Middle frontal gyrus (tissue), 1 donor: Measurements from ENCODE around the gene ANKRD26.
"Not testable (repeated sequence)": the region's sequence is repeated elsewhere in the genome, so short reads cannot be mapped to it uniquely, and the experiment has no call there.

Source experiments
- DNase-seq: peaks from one replicate; pipeline ENCODE4 v3.0.0-alpha.2; 2015; ENCODE audit warnings: low spot score; ENCODE audit errors: extremely low spot score

Gene ANKRD26

DNA sequence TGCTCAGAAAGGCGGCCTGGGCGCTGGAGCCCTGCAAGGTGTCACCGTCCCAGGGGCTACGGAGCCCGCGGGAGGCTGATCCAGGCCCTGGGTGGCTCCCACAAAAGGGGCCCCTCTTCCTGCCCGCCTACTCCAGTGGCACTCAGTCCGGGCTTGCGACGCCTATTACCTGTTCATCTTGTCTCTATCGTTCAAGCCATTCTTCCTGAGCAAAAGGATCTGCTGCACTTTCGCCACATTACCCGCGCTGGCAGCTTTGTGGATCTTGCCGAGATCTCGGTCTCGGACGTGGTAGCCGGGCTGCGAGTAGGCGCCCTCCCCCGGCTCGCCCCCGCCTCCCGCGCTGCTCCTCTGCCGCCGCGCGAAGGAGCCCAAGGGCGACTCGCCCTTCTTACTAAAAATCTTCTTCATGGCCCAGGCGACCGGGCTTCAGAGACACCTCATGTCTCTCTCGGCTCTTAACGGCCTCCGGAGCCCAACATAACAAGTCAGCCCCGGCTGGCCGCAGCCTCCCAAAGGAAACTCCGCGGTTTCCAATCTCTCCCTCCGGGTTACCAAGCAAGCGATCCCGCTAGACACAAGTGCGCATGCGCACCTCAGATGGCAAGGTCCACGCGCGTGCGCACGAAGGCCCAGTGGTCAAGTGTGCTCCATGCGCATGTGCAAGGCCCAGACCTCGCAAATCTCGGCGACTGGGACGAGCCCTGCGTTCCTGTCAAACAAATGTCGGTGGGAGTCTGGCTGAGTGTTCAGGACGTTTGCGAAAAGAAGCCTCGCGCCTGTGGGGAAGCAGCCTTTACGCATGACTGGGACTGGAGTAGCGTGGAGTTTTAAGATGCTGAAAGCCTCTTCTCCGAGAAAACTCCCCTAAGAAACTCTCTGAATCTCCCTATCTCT is at the start of gene ANKRD26:
Gene ANKRD26 (minus strand): TSS at position 579 of the 897 bp plus-strand sequence. CDS start 168 bp downstream, at position 411.
- peak; percentile 99 for DNase-seq

DNA sequence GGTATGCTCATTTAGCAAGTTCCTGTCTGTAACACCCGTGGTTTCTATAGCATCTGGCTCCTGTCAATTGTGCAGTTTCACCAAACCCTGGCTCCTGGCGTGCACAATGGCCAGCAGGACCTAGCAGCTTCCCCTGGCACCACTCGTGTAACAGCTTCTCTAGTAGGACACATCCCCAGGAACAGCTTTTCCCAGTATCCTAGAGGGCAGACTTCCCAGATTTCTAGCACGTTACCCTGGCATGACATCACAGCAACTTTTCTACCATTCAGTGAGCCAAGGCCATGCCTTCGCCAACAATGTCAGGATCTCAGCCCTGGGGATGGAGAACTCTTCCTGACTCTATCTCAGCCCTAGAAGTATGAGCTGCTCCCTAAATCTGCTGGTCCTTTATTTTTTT is 47.4 kb upstream of the ANKRD26 start:
- no peak for DNase-seq

DNA sequence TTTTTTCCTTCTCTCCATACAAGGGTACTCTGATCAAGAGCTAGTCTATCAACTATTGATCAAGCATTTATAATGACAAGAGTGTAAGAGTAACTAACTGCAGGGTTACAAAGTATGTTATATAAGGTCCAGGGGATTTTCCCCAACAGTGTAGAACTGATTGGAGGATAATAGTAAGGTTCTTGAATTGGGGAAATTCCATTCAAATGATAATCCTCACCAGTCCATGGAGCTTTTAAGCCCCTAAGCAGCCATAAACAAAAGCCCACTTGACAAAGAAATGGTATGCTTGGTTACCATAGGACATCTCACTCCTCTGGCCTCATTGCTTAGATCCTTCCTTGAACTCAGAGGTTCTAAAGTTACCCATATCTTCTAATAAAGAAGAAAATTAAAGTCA is 45.6 kb upstream of the ANKRD26 start:
- DNase-seq: no peak

DNA sequence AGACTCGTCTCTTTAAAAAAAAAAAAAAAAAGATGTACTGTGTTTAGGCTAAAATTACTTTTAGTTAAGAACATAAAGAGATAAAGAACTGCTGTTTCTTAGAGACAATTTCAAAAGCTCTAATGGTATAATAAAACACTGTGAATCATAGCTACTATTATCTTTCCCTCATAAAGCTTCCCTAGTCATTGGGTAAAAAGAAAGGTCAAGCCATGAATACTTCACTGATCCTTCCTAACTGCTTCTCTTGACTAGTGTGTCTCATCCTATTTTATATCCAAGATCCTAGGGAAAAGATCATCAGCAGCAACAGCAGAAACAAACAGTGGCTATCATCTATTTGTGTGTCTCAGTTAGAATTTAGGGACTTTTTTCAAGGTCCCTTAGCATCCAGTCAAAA is 43.4 kb upstream of the ANKRD26 start:
- no peak for DNase-seq

DNA sequence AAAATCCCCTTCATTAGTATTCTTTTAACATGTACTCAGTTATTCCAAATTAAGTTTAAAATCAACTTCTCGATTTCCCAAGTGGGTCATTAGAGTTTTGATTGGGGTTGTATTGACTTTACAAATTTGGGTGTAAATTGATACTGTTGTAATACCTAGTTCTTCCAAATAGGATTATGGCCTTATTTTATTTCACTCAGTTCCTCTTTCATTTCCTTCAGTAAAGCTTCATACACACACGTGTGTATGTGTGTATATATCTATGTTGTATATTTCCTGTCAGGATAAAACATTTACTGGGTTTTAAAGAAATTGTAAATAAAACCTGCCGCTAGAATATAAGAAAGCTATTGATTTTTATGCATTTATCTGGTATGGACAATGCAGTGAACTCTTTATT is 38.0 kb upstream of the ANKRD26 start:
- DNase-seq: no peak

DNA sequence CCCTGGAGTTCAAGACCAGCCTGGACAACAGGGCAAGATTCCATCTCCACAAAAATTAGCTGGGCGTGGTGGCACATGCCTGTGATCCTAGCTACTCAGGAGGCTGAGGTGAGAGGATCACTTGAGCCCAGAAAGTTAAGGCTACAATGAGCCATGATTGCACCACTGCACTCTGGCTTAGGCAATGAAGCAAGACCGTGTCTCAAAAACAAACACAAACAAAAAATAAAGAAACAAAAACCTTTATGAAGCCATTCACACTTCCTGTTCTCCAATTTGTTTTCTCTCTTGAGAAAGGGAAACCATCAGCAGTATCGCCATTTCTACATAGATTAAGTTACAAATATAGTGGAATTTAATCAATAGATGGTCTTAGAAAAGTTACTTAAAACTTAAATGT is 34.1 kb upstream of the ANKRD26 start:
- DNase-seq: no peak

DNA sequence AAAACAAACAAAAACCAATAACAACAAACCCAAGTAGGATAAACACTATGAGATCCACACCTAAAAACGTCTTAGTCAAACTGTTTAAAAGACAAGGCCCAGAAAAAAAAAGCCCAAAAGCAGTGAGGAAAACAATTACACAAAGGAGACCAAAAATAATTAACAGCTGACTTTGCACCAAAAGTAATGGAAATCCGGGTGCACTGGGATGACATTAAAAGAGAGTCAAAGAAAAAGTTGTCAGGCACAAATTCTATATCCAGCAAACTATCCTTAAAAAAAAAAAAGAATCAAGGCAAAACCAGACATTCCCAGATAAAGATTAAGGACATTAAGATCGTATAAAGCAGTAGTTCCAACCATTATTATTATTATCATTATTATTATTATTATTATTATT is 7.9 kb upstream of the ANKRD26 start:
- no peak for DNase-seq

DNA sequence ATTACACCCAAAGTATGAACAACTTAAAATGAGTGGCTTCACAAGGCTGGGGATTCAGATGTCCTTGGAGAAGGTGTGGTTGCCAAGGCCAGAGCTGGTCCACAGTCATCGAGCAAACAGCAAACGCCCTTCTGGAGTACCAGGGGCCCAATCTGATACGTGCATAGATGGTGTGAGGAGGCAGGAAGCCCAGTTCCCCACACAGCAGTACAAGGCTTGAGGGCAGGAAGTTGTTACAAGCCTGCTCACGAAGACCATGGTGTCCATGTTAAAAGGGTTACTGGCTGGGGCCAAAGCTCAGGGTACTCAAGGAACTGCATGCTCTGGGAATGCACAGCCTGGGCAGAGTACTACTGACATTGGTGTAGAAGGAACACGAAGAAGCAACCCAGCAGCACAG is 4.6 kb upstream of the ANKRD26 start:
- no peak for DNase-seq

DNA sequence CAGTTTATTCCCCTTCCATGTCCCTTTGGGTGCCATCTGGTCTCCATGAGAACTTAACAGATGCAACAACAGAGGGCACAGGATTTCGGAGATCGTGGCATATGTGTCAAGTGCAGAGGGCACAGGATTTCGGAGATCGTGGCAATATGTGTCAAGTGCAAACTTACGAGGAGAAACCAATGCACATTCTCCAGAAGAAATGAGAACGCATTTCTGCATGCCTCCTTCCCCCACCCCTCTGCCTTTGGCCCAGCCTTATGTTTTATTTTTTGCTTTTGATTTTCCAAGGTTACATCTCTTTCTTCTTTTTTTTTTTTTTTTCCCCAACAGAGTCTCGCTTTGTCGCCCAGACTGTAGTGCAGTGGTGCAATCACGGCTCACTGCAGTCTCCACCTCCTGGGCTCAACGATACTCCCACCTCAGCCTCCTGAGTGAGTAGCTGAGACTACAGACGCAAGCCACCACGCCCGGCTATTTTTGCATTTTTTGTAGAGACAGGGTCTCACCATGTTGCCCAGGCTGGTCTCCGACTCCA is 586 bp upstream of the ANKRD26 start:
- no peak for DNase-seq

DNA sequence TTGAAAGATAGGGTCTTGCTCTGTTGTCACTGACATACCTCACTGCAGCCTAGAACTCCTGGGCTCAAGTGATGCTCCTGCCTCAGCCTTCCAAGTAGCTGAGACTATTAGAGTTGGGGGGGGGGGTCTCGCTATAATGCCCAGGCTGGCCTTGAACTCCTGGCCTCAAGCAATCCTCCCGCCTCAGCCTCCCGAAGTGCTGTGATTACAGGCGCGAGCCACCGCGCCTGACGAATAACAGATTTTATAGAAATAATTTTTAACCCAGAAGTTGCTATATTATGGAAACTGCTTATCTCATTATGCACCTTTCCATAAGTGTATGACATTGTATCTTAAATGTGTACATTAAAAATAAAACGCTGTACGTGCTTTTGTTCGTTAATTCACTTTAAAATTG is 846 bp downstream of the ANKRD26 start:
- DNase-seq: no peak

DNA sequence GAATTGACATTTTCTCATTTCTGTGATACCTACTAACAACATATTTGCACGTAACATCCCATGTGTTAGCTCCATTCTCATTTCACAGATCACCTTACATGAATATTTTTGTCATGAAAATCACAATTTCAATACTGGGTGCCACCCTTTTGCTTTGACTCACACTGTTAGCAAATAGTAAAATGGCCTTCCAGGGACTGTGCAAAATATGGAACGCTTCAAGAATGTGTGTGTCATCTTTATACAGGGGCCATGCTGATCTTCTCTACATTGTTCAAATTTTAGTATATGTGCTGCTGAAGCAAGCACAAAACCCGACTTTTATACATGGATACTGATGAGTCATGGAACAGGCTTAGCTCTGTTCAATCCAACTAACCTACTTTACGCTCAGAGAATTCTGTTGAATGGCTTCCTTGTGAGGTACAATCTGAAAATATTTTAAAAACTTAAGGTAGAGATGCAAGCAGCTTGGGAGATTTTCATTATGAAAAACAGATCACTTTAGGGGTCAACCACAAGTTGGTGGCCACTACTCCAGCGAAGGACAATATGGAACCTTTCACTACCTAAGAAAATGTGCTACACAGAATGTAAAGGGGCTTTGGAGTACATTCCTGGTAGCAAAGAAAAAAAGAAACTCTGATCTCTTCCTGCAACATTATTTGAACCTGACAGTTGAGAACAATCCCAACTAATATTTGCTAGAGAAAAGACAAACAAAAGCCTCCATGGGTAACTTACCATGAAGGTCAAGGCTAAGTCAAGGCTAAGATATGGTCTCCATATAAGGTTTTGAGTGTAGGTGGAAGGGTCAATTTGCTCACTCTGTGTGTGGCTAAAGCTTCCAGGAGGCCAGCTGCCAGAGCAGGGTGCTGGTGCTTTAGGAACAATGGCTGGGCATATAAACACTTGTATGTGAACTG is 11.9 kb downstream of the ANKRD26 start:
- no peak for DNase-seq

DNA sequence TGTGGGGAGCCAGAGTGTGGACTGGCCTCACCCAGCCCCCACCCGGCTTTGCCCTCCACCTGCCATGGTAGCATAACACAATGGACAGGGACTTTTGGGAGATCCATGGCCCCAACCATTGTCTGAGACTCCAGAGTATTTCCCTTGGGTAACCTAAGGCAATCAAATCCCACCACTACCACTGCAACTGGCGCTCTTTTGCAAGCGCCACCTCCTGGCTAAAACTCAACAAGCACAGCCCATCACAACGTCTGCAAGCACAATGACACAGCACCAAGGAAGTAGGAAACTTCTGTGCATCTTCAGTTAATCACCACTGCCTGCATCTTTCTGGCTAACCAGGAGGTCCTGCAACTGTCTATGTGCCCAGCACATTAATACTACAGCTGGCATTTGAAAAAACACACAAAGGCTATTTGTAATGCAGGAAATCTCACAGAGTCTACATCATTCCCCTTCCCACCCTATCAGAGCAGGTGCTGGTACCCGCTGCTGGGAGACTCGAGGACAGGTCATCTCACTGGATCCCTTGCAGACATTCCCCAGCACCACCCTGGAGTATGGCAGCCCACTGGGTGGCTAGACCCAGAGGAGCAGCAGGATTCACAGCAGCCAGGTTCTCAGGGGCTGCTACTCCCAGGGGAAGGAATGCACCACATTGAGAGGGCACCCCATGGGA is 27.7 kb downstream of the ANKRD26 start:
- DNase-seq: no peak

DNA sequence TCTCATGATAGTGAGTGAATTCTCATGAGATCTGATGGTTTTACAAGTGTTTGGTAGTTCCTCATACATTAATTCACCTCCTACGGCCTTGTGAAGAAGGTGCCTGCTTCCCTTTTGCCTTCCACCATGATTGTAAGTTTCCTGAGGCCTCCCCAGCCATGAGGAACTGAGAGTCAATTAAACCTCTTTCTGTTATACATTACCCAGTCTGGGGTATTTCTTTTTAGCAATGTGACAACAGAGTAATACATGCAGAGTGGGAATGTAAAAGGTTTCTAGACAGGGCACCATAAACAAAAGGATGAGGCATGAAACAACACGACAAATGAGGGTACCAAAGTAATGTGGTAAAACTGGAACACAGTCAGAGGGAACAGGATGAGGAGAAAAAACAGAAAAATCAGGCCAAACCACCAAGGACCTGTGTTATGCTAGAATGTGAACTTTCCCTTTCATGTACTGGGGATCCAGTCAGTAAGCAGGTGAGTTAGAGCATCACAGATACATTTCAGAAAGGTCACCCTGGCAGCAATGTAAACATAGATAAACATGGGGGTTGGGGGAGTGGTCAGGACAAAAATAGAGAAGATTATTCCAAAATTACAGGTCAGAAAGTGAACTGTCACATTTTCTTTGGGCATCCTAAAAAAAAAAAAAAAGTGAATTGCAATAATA is 31.9 kb downstream of the ANKRD26 start:
- no peak for DNase-seq

DNA sequence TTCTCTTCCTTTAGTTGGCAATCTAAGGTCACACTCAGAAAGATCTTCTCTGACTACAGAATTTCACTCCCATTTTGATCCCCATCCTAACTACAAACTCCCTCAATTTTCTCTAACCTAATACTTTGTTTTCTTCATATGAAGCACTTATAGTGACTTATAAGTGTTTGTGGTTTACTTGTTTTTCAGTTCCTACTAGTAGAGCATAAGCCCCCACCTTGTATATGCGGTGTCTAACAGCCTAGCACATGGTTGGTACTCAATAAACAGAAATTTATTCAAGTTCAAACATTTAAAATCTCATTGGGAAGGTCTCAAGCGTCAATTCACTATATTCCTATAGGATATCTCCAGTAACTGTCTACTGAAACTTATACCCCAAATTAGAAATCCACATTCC is 35.2 kb downstream of the ANKRD26 start:
- DNase-seq: no peak

DNA sequence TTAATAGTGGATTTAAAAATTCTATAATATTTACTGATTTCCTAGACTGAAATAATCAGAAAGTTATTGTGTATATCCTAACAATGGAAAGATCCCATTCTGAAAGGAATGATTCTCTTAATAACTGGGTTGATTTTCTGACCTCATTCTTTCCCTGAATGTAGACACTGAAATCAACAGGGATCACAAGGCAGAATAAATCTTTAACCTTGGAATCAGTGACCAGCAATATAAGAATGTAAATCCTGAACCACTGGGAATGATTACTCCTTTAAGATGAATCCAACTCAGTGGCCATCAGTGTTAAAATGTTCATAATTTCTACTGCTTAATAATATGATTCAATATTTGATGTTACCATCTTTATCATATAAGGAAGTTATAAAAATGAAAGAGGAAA is 47.6 kb downstream of the ANKRD26 start:
- DNase-seq: no peak

DNA sequence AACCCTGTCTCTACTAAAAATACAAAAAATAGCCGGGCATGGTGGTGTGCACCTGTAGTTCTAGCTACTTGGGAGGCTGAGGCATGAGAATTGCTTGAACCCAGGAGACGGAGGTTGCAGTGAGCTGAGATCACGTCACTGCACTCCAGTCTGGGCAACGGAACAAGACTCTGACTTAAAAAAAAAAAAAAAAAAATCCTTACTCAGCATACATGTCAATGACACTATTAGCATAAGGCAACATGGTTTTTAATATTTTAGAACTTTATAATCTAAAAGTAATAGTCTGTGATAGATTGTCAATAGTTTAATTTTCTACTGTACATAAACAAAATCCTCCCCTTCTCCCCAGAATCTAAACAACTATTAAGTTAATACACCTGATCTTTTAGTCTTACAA is 55.0 kb downstream of the ANKRD26 start:
- not testable (repeated sequence) for DNase-seq

DNA sequence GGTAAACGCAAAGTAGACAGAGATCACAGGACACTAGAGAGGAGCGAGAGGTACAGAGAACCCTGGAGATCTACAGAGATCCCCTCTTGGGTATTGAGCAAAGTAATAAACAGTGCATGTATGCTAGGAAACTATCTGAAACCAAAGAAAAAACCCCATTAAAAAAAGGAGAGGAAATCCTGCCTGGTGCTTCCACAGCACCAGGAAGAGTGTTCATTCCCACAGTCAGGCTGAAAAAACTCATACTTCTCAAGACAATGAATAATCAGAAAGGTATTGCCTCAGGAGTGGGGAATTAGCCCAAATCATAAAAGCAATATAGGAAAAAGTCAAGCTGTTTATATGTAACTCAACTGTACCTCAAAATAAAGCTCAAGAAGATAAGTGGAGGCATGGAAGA is 59.1 kb downstream of the ANKRD26 start:
- no peak for DNase-seq

DNA sequence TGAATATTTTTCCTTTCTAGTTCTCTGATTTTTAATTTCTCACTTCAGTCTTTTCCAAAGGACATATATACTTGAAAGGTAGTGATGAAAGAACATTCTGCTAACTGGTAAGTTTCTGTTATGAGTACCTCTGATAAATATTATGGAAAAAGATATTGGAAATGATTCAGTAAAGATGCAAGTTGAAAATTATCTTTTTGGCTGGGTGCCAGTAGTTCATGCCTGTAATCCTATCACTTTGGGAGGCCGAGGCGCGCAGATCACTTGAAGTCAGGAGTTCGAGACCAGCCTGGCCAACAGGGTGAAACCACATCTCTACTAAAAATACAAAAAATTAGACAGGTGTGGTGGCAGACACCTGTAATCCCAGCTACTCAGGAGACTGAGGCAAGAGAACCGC is 62.1 kb downstream of the ANKRD26 start:
- no peak for DNase-seq

DNA sequence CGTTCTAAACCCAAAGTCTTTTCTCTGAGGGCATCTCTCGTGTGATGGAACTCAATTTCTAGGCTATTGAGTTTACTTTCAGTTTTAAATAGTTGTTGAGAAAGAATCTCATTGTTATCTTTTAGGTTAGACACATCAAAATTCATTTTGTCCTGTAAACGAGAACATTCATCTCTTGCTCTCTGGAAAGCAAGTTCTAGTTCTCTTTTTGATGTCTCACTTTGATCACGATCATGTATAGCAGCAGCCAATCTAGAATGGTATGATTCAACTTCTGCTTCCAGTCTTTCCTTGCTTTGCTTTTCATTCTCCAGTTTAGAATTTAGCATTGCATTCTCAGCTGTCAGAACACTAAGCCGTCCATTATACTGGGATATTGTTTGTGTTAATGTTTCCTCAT is 65.1 kb downstream of the ANKRD26 start:
- DNase-seq: no peak

DNA sequence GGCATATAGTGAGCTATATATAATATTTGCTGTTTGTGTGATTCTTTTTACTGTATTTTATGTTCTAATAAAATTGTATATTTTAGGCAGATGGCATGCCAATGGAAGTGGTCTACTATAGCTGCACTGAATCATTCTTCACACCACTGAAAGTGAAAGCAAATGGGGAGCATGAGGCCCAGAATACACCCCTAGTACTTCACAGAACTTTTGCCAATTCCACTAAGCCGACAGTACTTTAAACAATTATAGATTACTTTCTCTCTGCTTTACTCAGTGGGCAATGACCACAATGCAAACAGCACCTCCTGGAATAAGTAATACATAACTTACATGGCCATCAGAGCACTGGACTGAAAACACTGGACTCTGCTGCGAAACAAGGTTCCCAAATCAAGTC is 70.2 kb downstream of the ANKRD26 start:
- no peak for DNase-seq

DNA sequence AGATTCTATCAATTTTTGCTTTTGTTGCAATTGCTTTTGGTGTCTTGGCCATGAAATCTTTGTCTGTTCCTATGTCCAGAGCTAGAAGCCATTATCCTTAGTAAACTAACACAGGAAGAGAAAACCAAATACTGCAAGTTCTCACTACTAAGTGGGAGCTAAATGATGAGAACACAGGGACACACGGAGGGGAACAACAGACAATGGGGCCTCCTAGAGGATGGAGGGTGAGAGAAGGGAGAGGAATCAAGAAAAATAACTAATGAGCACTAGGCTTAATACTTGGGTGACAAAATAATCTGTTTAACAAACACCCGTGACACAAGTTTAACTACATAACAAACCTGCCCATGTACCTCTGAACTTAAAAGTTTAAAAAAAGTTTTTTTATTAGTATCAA is 78.2 kb downstream of the ANKRD26 start:
- no peak for DNase-seq
